ENCODE measurements around the gene DNAJC3. TPM values are rescaled to one million over a fixed set of nuclear protein-coding genes. Genes with fewer than 3 reads are reported as not detected.

Gene DNAJC3, protein sequence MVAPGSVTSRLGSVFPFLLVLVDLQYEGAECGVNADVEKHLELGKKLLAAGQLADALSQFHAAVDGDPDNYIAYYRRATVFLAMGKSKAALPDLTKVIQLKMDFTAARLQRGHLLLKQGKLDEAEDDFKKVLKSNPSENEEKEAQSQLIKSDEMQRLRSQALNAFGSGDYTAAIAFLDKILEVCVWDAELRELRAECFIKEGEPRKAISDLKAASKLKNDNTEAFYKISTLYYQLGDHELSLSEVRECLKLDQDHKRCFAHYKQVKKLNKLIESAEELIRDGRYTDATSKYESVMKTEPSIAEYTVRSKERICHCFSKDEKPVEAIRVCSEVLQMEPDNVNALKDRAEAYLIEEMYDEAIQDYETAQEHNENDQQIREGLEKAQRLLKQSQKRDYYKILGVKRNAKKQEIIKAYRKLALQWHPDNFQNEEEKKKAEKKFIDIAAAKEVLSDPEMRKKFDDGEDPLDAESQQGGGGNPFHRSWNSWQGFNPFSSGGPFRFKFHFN
- 27.5 and 28.9 TPM in 2 replicates for total RNA-seq (2014; rRNA removed; shearing (Covaris generic))
- 14.5 and 19.5 TPM in 2 replicates for polyA plus RNA-seq (2016; fragmentation: Nextera tagmentation; extraction: Ambion mirVana)
- long read RNA-seq, partial matches to known transcripts: 7 of 13 reads
- long read RNA-seq, other reads (novel, unspliced or antisense): 6 of 13 reads

DNA sequence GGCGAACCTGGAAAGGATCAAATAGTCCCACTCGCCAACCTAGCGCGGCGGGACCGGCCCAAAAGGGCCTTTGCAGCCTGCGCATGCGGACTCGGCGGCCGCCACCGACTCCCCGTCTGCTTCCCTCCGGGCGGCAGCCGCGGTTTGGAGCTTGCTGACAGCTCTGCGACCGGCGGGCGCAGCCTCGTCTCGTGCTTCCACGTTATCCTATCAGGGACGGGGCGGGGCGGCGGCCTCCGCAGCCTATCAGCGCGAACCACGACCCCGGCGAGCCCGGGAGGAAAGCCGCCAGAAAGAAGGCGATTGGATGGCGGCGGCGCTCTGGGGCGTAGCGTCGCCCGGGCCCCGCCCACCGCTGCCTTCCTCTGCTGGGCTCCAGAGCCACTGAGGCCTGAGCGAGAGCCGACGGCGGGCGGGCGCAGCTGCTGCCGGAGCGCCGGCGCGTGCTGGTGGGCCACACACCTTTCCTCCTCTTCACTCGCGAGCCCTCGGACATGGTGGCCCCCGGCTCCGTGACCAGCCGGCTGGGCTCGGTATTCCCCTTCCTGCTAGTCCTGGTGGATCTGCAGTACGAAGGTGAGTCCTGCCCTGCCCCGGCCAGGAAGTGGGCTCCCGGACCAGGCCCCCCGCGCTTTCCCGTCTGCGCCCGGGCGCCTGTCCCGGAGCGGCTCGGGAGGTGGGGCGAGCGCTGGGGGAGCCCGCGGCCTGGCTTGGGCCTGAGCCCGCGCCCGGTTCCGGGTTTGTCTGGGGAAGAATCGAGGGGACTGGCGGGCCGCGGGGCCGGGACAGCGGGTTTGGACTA lies at the start of gene DNAJC3:
DNAJC3 (plus strand) TSS at position 378 of the 802 bp plus-strand sequence; CDS start at position 495, 117 bp downstream.
- ATAC-seq (peak; percentile 95), DNase-seq (ENCODE audit: low spot score) (peak; percentile 98)
- H3K4me3 ChIP-seq: peak within 1 kb of the TSS; percentile 79
- TF ChIP-seq CREB1 (CRISPR knock-in tag; IDR thresholded peaks at IDR 0.05; ENCODE audit: low read depth) (peak; percentile 73; the same call in 1 of the 2 replicates), POLR2AphosphoS5 (IDR thresholded peaks at IDR 0.05; ENCODE audit: low read depth) (peak; percentile 87)
- TF ChIP-seq, protein P1, sequence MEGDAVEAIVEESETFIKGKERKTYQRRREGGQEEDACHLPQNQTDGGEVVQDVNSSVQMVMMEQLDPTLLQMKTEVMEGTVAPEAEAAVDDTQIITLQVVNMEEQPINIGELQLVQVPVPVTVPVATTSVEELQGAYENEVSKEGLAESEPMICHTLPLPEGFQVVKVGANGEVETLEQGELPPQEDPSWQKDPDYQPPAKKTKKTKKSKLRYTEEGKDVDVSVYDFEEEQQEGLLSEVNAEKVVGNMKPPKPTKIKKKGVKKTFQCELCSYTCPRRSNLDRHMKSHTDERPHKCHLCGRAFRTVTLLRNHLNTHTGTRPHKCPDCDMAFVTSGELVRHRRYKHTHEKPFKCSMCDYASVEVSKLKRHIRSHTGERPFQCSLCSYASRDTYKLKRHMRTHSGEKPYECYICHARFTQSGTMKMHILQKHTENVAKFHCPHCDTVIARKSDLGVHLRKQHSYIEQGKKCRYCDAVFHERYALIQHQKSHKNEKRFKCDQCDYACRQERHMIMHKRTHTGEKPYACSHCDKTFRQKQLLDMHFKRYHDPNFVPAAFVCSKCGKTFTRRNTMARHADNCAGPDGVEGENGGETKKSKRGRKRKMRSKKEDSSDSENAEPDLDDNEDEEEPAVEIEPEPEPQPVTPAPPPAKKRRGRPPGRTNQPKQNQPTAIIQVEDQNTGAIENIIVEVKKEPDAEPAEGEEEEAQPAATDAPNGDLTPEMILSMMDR (conservative IDR thresholded peaks at IDR 0.05; ENCODE audit: low read depth in 2 of 2): no peak
- no peaks in the 10 kb centered on the region for H3F3A ChIP-seq (replicated peaks; ENCODE audit: low read depth)
- Mint-ChIP-seq H3K36me3 (ENCODE audit: low read depth) (peaks cover 2% of the 10 kb centered on the region), H3K4me3 (peak within 1 kb of the TSS; percentile 87), H3K27ac (peak within 1 kb of the TSS; percentile 88), H3K27me3 (ENCODE audit: insufficient read depth, low read depth, poor library complexity) (peaks cover 3% of the 10 kb centered on the region), H3K4me1 (peaks cover 30% of the 10 kb centered on the region), H3K9me3 (peaks cover 3% of the 10 kb centered on the region)
- H3K36me3 ChIP-seq (ENCODE audit: insufficient read depth): no peaks in the 10 kb centered on the region
- H3K9me2 ChIP-seq (ENCODE audit: insufficient read depth): no peaks in the 10 kb centered on the region
- peaks cover 53% of the 10 kb centered on the region for H3K79me2 ChIP-seq (replicated peaks; ENCODE audit: insufficient read depth)
- no peaks in the 10 kb centered on the region for H3K27me3 ChIP-seq (ENCODE audit: insufficient read depth)
- H3K4me1 ChIP-seq (ENCODE audit: insufficient read depth): peaks cover 21% of the 10 kb centered on the region
- no peaks in the 10 kb centered on the region; the same call in 1 of the 2 replicates for H4K20me1 ChIP-seq (replicated peaks; ENCODE audit: insufficient read depth)
- H3K27ac ChIP-seq (ENCODE audit: low read depth): peak within 1 kb of the TSS; percentile 83
- peak within 1 kb of the TSS; percentile 88 for H3K4me2 ChIP-seq
- peak within 1 kb of the TSS; percentile 89 for H2AFZ ChIP-seq

DNA sequence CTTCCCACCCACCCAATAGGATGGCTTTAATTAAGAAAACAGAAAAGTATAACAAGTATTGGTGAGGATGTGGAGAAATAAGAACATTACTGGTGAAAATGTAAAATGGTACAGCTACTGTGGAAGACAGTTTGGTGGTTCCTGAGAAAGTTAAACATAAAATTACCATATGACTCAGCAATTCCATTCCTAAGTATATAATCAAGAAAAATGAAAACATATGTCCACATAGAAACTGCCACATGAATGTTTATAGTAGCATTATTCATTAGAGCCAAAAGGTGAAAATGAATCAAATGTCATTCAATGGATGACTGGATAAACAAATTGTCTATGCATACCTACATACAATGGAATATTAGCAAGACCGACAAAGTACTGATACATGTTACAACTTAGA lies 49.3 kb upstream of the DNAJC3 start:
- H3K4me1 ChIP-seq (ENCODE audit: insufficient read depth): no peaks in the 10 kb centered on the region
- no peak overlapping the region for H3K4me3 ChIP-seq
- peaks cover 8% of the 10 kb centered on the region; the same call in 1 of the 2 replicates for H3K36me3 ChIP-seq (ENCODE audit: insufficient read depth)
- H2AFZ ChIP-seq: no peak overlapping the region
- Mint-ChIP-seq H3K27me3 (ENCODE audit: insufficient read depth, low read depth, poor library complexity) (peaks cover 3% of the 10 kb centered on the region), H3K27ac (no peak overlapping the region), H3K4me1 (peaks cover 5% of the 10 kb centered on the region; the same call in 1 of the 3 replicates), H3K4me3 (no peak overlapping the region), H3K9me3 (no peaks in the 10 kb centered on the region), H3K36me3 (ENCODE audit: low read depth) (peaks cover 62% of the 10 kb centered on the region)
- no peaks in the 10 kb centered on the region for H3K79me2 ChIP-seq (replicated peaks; ENCODE audit: insufficient read depth)
- no peaks in the 10 kb centered on the region for H3K27me3 ChIP-seq (ENCODE audit: insufficient read depth)
- no peak for DNase-seq (ENCODE audit: low spot score)
- no peak overlapping the region for H3K27ac ChIP-seq (ENCODE audit: low read depth)
- ATAC-seq: no peak
- H3K9me2 ChIP-seq (ENCODE audit: insufficient read depth): no peaks in the 10 kb centered on the region
- no peak overlapping the region for H3K4me2 ChIP-seq
- H3F3A ChIP-seq (replicated peaks; ENCODE audit: low read depth): no peaks in the 10 kb centered on the region
- no peaks in the 10 kb centered on the region for H4K20me1 ChIP-seq (replicated peaks; ENCODE audit: insufficient read depth)
- no peak for TF ChIP-seq ZNF331 (CRISPR knock-in tag; IDR thresholded peaks at IDR 0.05; ENCODE audit: low read depth)
- no peak for TF ChIP-seq ZNF114 (CRISPR knock-in tag; IDR thresholded peaks at IDR 0.05)
- TF ChIP-seq ETS1 (IDR thresholded peaks at IDR 0.05): no peak
- TF ChIP-seq, protein P1 (conservative IDR thresholded peaks at IDR 0.05; ENCODE audit: low read depth in 2 of 2): no peak

Data from GM23338 (cell line).